Glutamatergic neuron (in vitro differentiated cells): ENCODE data around the gene CAPG. TPM values are rescaled to one million over a fixed set of nuclear protein-coding genes. Genes with fewer than 3 reads are reported as not detected.

Source experiments
- DNase-seq: peaks from one replicate; pipeline ENCODE4 v3.0.0; 2022
- H3K27ac Mint-ChIP-seq: one replicate; pipeline ENCODE4 v1.8.0; 2020; ENCODE audit warnings: mild to moderate bottlenecking, mixed read lengths, inconsistent platforms; ENCODE audit not compliant: unreplicated experiment
- H3K27me3 Mint-ChIP-seq: one replicate; pipeline ENCODE4 v1.8.0; 2020; ENCODE audit warnings: mild to moderate bottlenecking, moderate library complexity, mixed read lengths, inconsistent platforms; ENCODE audit not compliant: unreplicated experiment
- H3K36me3 Mint-ChIP-seq: one replicate; pipeline ENCODE4 v1.8.0; 2020; ENCODE audit warnings: mild to moderate bottlenecking, mixed read lengths, inconsistent platforms; ENCODE audit not compliant: unreplicated experiment
- H3K4me1 Mint-ChIP-seq: one replicate; pipeline ENCODE4 v1.8.0; 2020; ENCODE audit warnings: mild to moderate bottlenecking, low read depth, mixed read lengths, inconsistent platforms; ENCODE audit not compliant: unreplicated experiment
- H3K4me3 Mint-ChIP-seq: one replicate; pipeline ENCODE4 v1.8.0; 2020; ENCODE audit warnings: mild to moderate bottlenecking, mixed read lengths, inconsistent platforms; ENCODE audit not compliant: unreplicated experiment
- H3K9me3 Mint-ChIP-seq: one replicate; pipeline ENCODE4 v1.8.0; 2020; ENCODE audit warnings: mild to moderate bottlenecking, moderate library complexity, mixed read lengths, inconsistent platforms; ENCODE audit not compliant: unreplicated experiment
- CTCF ChIP-seq: fragments of 200-600 bp; sonication (generic); IDR thresholded peaks from one replicate; pipeline ENCODE4 v1.5.0; 2021; ENCODE audit not compliant: partially characterized antibody, unreplicated experiment
- total RNA-seq: library from RNA; stranded (reverse); fragmentation: NEBNext Ultra II Directional; extraction: Animal tissue kit (Norgen Biotek cat#: 25700); gene quantifications from one replicate; pipeline ENCODE4 v1.2.1, GENCODE V29; 2021; ENCODE audit not compliant: unreplicated experiment

The CAPG gene
- total RNA-seq, 1 donor from 2014 or later: 15.5 TPM

DNA sequence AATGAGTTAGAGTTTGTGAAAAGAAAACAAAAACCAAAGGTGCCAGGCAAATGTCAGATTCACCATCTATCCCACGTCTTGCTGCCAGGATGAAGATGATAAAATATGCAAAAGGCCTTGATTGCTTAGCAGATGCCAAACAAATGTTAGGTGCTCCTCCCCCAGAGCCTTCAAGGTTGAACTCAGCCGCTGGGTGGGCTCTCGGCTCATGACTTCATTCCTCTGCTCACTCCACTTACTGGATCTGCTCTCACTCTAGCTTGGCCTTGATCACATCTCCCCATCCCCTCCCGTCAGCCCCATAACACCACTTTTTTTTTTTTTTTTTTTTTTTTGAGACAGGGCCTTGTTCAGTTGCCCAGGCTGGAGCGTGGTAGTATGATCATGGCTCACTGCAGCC is 46.9 kb upstream of the CAPG start:
- Mint-ChIP-seq H3K27me3 (peaks cover 3% of the 10 kb centered on the region), H3K4me1 (no peaks in the 10 kb centered on the region), H3K27ac (no peak overlapping the region), H3K4me3 (no peak overlapping the region), H3K9me3 (peaks cover 2% of the 10 kb centered on the region), H3K36me3 (no peaks in the 10 kb centered on the region)
- no peak for TF ChIP-seq CTCF
- no peak for DNase-seq

GRCh38 chr2:85455552-85456090 is 45.5 kb upstream of the CAPG start:
- Mint-ChIP-seq H3K9me3 (peaks cover 2% of the 10 kb centered on the region), H3K27me3 (peaks cover 3% of the 10 kb centered on the region), H3K4me3 (no peak overlapping the region), H3K4me1 (no peaks in the 10 kb centered on the region), H3K36me3 (no peaks in the 10 kb centered on the region), H3K27ac (no peak overlapping the region)
- no peak for DNase-seq
- TF ChIP-seq CTCF: no peak

GRCh38 chr2:85453571-85453970 is 43.4 kb upstream of the CAPG start:
- no peak for DNase-seq
- no peak for TF ChIP-seq CTCF
- no peaks in the 10 kb centered on the region for H3K36me3 Mint-ChIP-seq
- no peak overlapping the region for H3K4me3 Mint-ChIP-seq
- peaks cover 2% of the 10 kb centered on the region for H3K9me3 Mint-ChIP-seq
- peaks cover 4% of the 10 kb centered on the region for H3K4me1 Mint-ChIP-seq
- H3K27me3 Mint-ChIP-seq: peaks cover 5% of the 10 kb centered on the region
- H3K27ac Mint-ChIP-seq: no peak overlapping the region

DNA sequence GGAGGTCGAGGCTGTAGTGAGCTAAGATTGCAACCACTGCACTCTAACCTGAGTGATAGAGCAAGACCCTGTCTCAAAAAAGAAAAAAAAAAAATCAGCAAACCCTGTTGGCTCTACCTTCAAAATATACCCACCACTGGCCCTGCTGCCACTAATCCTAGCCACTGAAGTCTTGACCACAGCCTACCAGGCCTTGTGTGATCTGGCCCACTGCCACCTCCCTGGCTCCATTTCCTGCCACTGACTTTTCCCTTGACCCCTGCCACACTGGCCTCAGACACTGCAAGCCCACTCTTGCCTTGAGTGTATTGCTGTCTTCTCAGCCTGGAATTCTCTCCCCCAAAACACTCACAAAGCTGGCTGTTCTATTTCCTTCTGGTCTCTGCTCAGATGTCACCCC is 42.1 kb upstream of the CAPG start:
- Mint-ChIP-seq H3K27me3 (peaks cover 5% of the 10 kb centered on the region), H3K9me3 (peaks cover 2% of the 10 kb centered on the region), H3K36me3 (no peaks in the 10 kb centered on the region), H3K4me3 (no peak overlapping the region), H3K27ac (no peak overlapping the region), H3K4me1 (peaks cover 4% of the 10 kb centered on the region)
- TF ChIP-seq CTCF: no peak
- no peak for DNase-seq

GRCh38 chr2:85449214-85449588 is 39.0 kb upstream of the CAPG start:
- Mint-ChIP-seq H3K36me3 (no peaks in the 10 kb centered on the region), H3K4me1 (peaks cover 7% of the 10 kb centered on the region), H3K27me3 (peaks cover 5% of the 10 kb centered on the region), H3K27ac (no peak overlapping the region), H3K4me3 (no peak overlapping the region), H3K9me3 (no peaks in the 10 kb centered on the region)
- no peak for DNase-seq
- no peak for TF ChIP-seq CTCF
